GM19238 (cell line): ENCODE results near the gene TOMM40.
A peak's percentile ranks its signal among the peaks of the same experiment; 100 is the strongest.
"Not testable (repeated sequence)": the region's sequence is repeated elsewhere in the genome, so short reads cannot be mapped to it uniquely, and the experiment has no call there.

Experiments used
- DNase-seq: peaks from one replicate; pipeline ENCODE4 v3.0.0; 2011; ENCODE audit warnings: low spot score; ENCODE audit not compliant: insufficient read length

Gene TOMM40

GRCh38 chr19:44871809-44872208 lies 19.2 kb upstream of the TOMM40 start:
- DNase-seq, result no peak

GRCh38 chr19:44872661-44873060 lies 18.4 kb upstream of the TOMM40 start:
- DNase-seq, result no peak

DNA sequence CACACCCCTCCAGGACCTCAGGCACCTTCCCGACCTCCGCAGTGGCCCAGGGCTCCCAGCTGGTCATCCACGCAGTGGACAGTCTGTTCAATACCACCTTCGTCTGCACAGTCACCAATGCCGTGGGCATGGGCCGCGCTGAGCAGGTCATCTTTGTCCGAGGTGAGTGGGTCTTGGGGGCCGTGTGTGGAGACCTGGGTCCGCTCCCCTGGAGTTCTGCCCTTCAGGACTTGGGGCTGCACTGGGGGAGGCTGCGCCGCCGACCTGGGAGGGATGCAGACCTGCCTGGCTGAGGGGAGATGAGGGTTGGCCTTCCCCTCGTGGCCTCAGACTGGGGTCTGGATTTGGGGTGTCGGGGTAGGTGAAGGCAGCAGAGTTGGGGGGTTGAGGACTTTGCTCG lies 16.7 kb upstream of the TOMM40 start:
- no peak for DNase-seq

GRCh38 chr19:44875666-44876451 lies 15.2 kb upstream of the TOMM40 start:
- DNase-seq, result no peak

DNA sequence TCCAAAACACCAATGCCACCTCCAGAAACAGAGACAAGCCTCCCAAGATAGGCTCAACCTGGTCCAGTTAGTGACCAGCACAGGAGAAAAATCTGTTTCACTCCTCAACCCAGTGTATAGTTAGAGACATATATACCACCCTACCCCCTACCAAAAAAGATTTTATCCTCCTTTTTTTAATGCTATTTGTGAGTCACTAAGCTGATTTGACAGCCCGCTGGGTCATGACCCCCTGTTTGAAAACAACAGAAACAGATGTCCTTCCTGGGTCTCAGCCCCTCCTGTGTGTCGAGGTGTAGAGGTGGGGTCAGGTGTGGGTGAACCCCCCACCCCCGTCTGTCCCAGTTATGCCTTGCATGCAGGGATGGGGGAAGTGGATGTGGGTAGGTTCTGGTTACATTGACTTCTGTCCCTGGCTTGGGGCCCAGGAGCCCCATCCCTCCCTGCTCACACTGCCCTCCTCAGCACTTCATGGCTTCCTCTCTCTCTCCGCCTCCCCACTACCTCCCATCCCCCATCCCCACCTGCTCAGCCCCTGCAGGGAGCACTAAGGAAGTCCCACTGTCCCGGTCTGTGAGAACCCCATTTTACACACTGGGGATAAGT lies 14.0 kb upstream of the TOMM40 start:
- no peak for DNase-seq

DNA sequence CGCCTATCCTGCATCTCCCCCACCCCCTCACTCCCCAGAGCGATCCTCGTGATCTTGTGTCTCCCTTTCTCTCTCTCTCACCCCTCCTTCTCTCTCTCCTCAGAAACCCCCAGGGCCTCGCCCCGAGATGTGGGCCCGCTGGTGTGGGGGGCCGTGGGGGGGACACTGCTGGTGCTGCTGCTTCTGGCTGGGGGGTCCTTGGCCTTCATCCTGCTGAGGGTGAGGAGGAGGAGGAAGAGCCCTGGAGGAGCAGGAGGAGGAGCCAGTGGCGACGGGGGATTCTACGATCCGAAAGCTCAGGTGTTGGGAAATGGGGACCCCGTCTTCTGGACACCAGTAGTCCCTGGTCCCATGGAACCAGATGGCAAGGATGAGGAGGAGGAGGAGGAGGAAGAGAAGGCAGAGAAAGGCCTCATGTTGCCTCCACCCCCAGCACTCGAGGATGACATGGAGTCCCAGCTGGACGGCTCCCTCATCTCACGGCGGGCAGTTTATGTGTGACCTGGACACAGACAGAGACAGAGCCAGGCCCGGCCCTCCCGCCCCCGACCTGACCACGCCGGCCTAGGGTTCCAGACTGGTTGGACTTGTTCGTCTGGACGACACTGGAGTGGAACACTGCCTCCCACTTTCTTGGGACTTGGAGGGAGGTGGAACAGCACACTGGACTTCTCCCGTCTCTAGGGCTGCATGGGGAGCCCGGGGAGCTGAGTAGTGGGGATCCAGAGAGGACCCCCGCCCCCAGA lies 12.8 kb upstream of the TOMM40 start:
- no peak for DNase-seq

DNA sequence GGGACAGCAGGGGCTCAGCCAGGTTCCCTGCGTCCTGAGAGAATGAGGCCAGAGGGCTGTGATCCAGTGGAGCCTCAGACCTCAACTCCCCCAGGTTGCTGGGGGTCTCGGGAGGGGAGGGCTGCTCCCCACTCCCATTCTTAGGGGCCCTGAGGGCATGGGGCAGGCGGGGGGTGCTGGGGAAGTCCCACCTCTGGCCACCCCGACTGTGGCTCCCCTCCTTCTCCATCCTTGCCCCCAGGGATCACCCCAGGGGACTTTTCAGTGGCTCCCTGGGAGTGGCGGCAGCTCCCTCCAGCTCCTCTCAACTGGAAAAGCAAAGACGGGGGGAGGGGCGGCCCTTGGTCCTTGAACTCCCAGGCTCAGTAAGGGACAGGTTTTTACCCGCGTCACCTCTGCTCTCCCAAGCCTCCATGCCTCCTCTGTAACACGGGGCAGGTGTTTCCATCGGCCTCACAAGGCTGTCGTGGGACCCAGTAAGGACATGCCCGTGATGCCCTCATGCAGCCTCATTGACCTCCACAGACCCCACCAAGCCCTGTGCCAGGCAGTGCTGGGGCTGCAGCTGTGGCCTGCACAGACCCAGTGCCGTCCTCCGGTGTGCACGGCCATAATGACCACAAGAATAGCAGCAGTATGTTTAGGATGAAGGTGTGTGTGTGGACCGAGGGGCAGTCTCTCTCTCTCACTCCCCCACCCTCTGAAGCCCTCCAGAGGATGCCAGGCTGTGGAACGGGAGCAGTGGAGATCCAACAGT lies 11.6 kb upstream of the TOMM40 start:
- DNase-seq, result no peak

GRCh38 chr19:44882063-44882462 lies 9.0 kb upstream of the TOMM40 start:
- no peak for DNase-seq

DNA sequence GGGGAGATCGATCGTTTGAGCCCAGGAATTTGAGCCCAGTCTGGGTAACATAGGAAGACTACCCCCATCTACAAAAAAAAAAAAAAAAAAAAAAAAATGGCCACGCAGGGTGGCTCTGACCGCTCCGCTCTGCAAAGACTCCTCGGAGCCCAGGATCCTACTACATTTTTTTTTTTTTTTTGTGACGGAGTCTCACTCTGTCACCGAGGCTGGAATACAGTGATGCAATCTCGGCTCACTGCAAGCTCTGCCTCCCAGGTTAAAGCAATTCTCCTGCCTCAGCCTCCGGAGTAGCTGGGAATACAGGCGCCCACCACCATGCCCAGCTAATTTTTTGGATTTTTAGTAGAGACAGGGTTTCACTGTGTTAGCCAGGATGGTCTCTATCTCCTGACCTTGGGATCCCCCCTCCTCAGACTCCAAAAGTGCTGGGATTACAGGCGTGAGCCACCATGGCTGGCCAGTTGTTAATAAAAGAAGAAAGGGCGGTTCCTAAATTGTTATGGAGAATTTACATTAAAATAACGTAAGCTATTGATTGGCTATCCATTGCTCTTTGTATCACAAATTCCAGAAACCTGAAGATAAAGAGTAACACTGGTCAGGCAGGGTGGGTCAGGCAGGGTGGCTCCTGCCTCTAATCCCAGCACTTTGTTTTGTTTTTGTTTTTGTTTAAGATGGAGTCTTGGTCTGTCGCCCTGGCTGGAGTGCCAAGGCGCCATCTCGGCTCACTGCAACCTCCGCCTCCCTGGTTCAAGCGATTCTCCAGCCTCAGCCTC lies 8.2 kb upstream of the TOMM40 start:
- DNase-seq, result not testable (repeated sequence)

GRCh38 chr19:44883922-44884321 lies 7.1 kb upstream of the TOMM40 start:
- no peak for DNase-seq

DNA sequence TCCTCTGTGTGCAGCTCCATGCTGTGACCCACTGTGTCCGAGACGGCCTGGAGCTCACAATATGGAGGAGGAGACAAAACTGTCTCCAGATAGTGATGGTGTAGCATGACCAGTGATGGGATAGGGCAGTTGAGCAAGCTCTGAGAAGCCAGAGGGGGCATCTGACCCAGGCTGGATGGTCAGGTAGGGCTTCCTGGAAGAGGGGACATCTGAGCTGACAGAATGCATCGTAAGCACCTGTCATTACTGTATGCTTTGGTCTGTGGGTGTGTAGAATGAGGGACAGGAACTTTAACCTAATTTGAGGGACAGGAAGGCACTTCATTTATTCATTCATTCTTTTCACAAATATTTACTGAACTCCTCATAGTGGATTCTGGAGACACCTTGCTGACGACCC lies 6.5 kb upstream of the TOMM40 start:
- DNase-seq, result no peak

DNA sequence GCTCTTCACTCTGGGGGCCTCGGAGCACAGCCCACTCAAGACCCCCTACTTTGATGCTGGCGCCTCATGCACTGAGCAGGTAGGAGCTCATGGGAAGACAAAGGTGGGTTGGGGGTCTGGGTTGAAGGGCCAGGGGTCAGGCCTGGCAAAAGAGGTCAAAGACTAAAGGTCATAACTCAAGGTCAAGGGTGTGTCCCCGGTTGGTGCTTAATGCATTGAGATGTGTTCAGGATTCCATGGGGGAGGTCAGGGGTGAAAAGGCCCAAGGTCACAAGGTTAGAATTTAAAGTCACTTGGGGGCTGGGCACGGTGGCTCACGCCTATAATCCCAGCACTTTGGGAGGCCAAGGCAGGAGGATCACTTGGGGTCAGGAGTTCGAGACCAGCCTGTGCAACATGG lies 4.9 kb upstream of the TOMM40 start:
- DNase-seq, result no peak

- DNase-seq, result no peak
Observed at GRCh38 chr19:44887648-44888047, 3.4 kb upstream of the TOMM40 start.

DNA sequence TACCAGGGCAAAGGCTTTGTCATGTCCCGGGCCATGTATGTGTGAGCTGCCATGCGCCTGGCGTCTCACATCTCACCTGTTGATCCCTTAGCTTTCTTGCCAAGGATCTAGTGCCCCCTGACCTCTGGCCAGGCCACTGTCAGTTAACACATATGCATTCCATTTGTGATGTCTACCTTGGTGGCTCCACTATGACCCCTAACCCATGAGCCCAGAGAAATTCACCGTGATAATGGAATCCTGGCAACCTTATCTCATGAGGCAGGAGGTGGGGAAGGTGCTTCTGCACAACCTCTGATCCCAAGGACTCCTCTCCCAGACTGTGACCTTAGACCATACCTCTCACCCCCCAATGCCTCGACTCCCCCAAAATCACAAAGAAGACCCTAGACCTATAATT lies 2.7 kb upstream of the TOMM40 start:
- not testable (repeated sequence) for DNase-seq

GRCh38 chr19:44889830-44890365 lies 1.2 kb upstream of the TOMM40 start:
- DNase-seq, result no peak

- peak; percentile 97 for DNase-seq
Observed at GRCh38 chr19:44890366-44891015, 563 bp upstream of the TOMM40 start.

GRCh38 chr19:44892932-44893331 lies 1.9 kb downstream of the TOMM40 start:
- no peak for DNase-seq

DNA sequence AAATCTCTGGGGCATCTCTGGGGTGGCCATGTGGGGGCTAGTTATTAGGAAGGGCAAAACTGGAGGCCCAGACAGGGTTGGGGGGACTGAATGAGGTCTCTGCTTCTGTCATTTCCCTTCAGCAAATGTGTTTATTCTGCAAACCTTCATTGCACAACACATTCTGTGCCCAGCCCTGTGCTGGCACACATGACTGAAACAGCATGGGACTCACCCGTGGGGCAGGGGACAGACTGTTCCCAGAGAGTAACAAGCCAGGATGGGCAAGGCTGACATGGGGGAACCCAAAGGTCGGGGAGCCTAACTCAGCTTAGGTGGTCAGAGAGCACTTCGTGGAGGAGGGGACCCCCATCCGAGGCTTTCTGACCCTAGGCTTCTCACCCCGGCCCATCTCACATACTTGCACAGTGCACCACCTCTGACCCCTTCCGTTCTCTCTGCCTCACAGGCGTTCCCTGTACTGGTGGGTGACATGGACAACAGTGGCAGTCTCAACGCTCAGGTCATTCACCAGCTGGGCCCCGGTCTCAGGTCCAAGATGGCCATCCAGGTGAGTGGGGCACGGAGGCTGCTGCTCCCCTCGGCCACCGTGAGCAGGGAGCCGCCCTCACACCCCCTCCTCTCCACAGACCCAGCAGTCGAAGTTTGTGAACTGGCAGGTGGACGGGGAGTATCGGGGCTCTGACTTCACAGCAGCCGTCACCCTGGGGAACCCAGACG lies 2.4 kb downstream of the TOMM40 start:
- no peak for DNase-seq

GRCh38 chr19:44894052-44894400 lies 3.0 kb downstream of the TOMM40 start:
- DNase-seq, result no peak

DNA sequence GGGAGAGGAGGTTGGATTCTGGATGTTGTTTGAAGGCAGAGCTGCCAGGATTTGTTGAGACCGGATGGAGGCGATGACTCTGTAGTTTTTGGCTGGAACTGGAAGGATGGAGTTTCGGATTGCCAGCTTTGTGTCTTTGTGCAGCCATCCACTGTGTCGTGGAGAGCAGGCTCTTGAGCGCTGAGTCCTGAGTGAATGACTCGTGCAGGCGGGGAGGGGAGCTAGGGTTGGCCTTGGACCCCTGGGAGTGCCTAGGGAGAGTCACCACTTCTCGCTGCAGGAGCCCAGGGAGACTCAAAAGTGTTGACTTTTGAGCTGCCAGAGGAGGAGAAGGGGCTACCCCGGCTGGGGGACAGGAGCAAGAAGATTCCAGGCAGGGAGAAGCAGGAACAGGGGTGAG lies 3.9 kb downstream of the TOMM40 start:
- no peak for DNase-seq
